GM19240 (cell line): ENCODE measurements around the gene TYROBP.
A peak's percentile ranks its signal among the peaks of the same experiment; 100 is the strongest.
"Not testable (repeated sequence)": the region's sequence is repeated elsewhere in the genome, so short reads cannot be mapped to it uniquely, and the experiment has no call there.

Experiments
- DNase-seq: peaks from one replicate; pipeline ENCODE4 v3.0.0; 2011; ENCODE audit warnings: low spot score; ENCODE audit not compliant: insufficient read length

TYROBP gene

GRCh38 chr19:35932291-35932936 is 24.3 kb upstream of the TYROBP start:
- DNase-seq: no peak

- DNase-seq: no peak
Observed at GRCh38 chr19:35931874-35932202, 23.7 kb upstream of the TYROBP start.

- peak; percentile 100 for DNase-seq
Observed at GRCh38 chr19:35931161-35931873, 23.2 kb upstream of the TYROBP start.

GRCh38 chr19:35929876-35930275 is 21.8 kb upstream of the TYROBP start:
- no peak for DNase-seq

GRCh38 chr19:35928507-35928906 is 20.4 kb upstream of the TYROBP start:
- no peak for DNase-seq

- DNase-seq: no peak
Observed at GRCh38 chr19:35925501-35925900, 17.4 kb upstream of the TYROBP start.

- DNase-seq: no peak
Observed at GRCh38 chr19:35921012-35921411, 12.9 kb upstream of the TYROBP start.

- DNase-seq: no peak
Observed at GRCh38 chr19:35919306-35919705, 11.2 kb upstream of the TYROBP start.

- DNase-seq: no peak
Observed at GRCh38 chr19:35915443-35915842, 7.3 kb upstream of the TYROBP start.

- DNase-seq: no peak
Observed at GRCh38 chr19:35913589-35913988, 5.5 kb upstream of the TYROBP start.

- no peak for DNase-seq
Observed at GRCh38 chr19:35911790-35912189, 3.7 kb upstream of the TYROBP start.

- no peak for DNase-seq
Observed at GRCh38 chr19:35911173-35911572, 3.1 kb upstream of the TYROBP start.

- DNase-seq: not testable (repeated sequence)
Observed at GRCh38 chr19:35910355-35910754, 2.3 kb upstream of the TYROBP start.

- DNase-seq: no peak
Observed at GRCh38 chr19:35909684-35910035, 1.6 kb upstream of the TYROBP start.

GRCh38 chr19:35908973-35909683 is 1.0 kb upstream of the TYROBP start:
- DNase-seq: no peak

GRCh38 chr19:35907377-35907745 is 734 bp downstream of the TYROBP start:
- no peak for DNase-seq

- DNase-seq: no peak
Observed at GRCh38 chr19:35905178-35905727, 2.8 kb downstream of the TYROBP start.

- DNase-seq: no peak
Observed at GRCh38 chr19:35904311-35905068, 3.6 kb downstream of the TYROBP start.

GRCh38 chr19:35903550-35904179 is 4.4 kb downstream of the TYROBP start:
- peak; percentile 67 for DNase-seq

GRCh38 chr19:35902870-35903475 is 5.1 kb downstream of the TYROBP start:
- DNase-seq: no peak
